Esophagus muscularis mucosa (tissue), 4 donors: ENCODE results near the gene NREP. TPM values are rescaled to one million over a fixed set of nuclear protein-coding genes. Genes with fewer than 3 reads are reported as not detected.

Source experiments
- DNase-seq: peaks from one replicate; pipeline ENCODE4 v3.0.0-alpha.2; 2017; ENCODE audit errors: extremely low spot score
- H3K27ac ChIP-seq, 4 donors: fragments of 200-600 bp; sonication (generic); replicated peaks in 1 of 4; 1 replicate in 3 of 4; 2 replicates in 1 of 4; pipeline ENCODE4 v1.5.1; 2016 to 2019; ENCODE audit warnings: mild to moderate bottlenecking in 1 of 4
- H3K27me3 ChIP-seq, 4 donors: fragments of 200-600 bp; sonication (generic); one replicate each; pipeline versions ENCODE4 v1.5.1 to v1.6.0; 2016 to 2019
- H3K36me3 ChIP-seq, 4 donors: fragments of 200-600 bp; sonication (generic); one replicate each; pipeline ENCODE4 v1.5.1; 2016 to 2019
- H3K4me1 ChIP-seq, 4 donors: fragments of 200-600 bp; sonication (generic); one replicate each; pipeline ENCODE4 v1.5.1; 2016 to 2019
- H3K4me3 ChIP-seq, 4 donors: fragments of 200-600 bp; sonication (generic); 1 replicate in 2 of 4; 2 replicates in 2 of 4; pipeline ENCODE4 v1.5.1; 2016 to 2019; ENCODE audit warnings: mild to moderate bottlenecking in 4 of 4, moderate library complexity in 1 of 4
- H3K9me3 ChIP-seq, 4 donors: fragments of 200-600 bp; sonication (generic); 1 replicate in 3 of 4; 2 replicates in 1 of 4; pipeline ENCODE4 v1.5.1; 2016 to 2019
- CTCF ChIP-seq, 3 experiments: fragments of 200-600 bp in 2 of 3; fragments of 450-650 bp in 1 of 3; sonication (generic) in 2 of 3; IDR thresholded peaks; one replicate each; pipeline ENCODE4 v1.5.1; 2017 to 2019; ENCODE audit warnings: antibody characterized with exemption in 3 of 3, mild to moderate bottlenecking in 2 of 3, moderate library complexity in 1 of 3
- EP300 ChIP-seq: sonication (generic); formaldehyde crosslinking; IDR thresholded peaks from one replicate; pipeline ENCODE4 v1.6.1; 2017; ENCODE audit warnings: antibody characterized with exemption
- POLR2A ChIP-seq: fragments of 450-650 bp; IDR thresholded peaks from one replicate; pipeline ENCODE4 v1.6.1; 2017; ENCODE audit warnings: antibody characterized with exemption, moderate library complexity, mild to moderate bottlenecking, low read depth
- POLR2AphosphoS5 ChIP-seq, 2 donors: sonication (generic); formaldehyde crosslinking; IDR thresholded peaks; one replicate each; pipeline ENCODE4 v1.6.1; 2017; ENCODE audit warnings: antibody characterized with exemption in 2 of 2
- WGBS: methylation state at CpG from one replicate; pipeline ENCODE4 v1.1.5; 2018; 5-methylcytosine and 5-hydroxymethylcytosine counted together
- intact Hi-C: fragments of 100-400 bp; cut with DNase I; formaldehyde crosslinking; loops from one replicate; pipeline ENCODE4 v1.15.1; 2023
- total RNA-seq, 4 donors: library from RNA; depleted of rRNA; stranded (reverse); fragments of >200 nt; gene quantifications; one replicate each; pipeline versions ENCODE4 v1.1.0 to v1.2.1, GENCODE V29; 2016

The NREP gene
- total RNA-seq, 4 donors from 2014 or later: 6.0 to 19.8 (median 10.5) TPM

DNA sequence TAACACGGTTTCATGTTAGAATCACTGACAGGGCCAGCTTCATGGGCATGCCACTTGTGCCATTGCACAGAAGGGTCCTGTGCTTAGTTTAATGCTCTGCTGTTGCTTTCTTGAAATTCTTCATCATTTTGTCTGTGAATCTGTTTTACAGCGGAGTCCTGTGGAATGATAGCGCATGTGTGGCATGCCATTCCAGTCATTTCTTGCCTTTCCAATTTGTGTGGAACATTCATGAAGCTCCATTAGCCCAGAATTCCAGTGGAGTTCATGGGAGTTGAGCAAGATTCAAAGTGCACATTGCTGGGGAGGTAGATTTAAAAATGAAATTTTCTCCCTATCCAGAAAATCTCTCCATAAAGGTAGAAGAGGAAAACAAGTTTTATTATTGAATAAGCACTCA is 43.4 kb upstream of the NREP start:
- 69% methylated on average over 3 of the region's 3 CpGs for WGBS
- no peaks in the 10 kb centered on the region for H3K27me3 ChIP-seq
- TF ChIP-seq EP300 (no peak), CTCF (IDR thresholded peaks at IDR 0.05) (no peak), POLR2AphosphoS5 (IDR thresholded peaks at IDR 0.05) (no peak)
- H3K27ac ChIP-seq: no peak overlapping the region
- H3K4me3 ChIP-seq: no peak overlapping the region
- no peaks in the 10 kb centered on the region for H3K4me1 ChIP-seq
- no peaks in the 10 kb centered on the region for H3K9me3 ChIP-seq
- no peak for DNase-seq
- intact Hi-C loops: no loop called here
- no peaks in the 10 kb centered on the region for H3K36me3 ChIP-seq

GRCh38 chr5:111795142-111795541 is 38.1 kb upstream of the NREP start:
- DNase-seq: no peak
- H3K27me3 ChIP-seq: no peaks in the 10 kb centered on the region
- 92% methylated on average over 1 of the region's 1 CpG for WGBS
- intact Hi-C loops: no loop called here
- no peak overlapping the region for H3K4me3 ChIP-seq
- H3K4me1 ChIP-seq: no peaks in the 10 kb centered on the region
- H3K36me3 ChIP-seq: no peaks in the 10 kb centered on the region
- H3K27ac ChIP-seq: no peak overlapping the region
- no peaks in the 10 kb centered on the region for H3K9me3 ChIP-seq
- no peak for TF ChIP-seq EP300
- no peak for TF ChIP-seq POLR2A
- no peak for TF ChIP-seq CTCF (IDR thresholded peaks at IDR 0.05)
- no peak for TF ChIP-seq POLR2AphosphoS5 (IDR thresholded peaks at IDR 0.05)

- intact Hi-C loops: no loop called here
- TF ChIP-seq POLR2AphosphoS5 (IDR thresholded peaks at IDR 0.05) (no peak), POLR2A (no peak), EP300 (no peak), CTCF (IDR thresholded peaks at IDR 0.05) (no peak)
- H3K36me3 ChIP-seq: no peaks in the 10 kb centered on the region
- 48% methylated on average over 4 of the region's 4 CpGs for WGBS
- H3K4me3 ChIP-seq: no peak overlapping the region
- no peaks in the 10 kb centered on the region for H3K4me1 ChIP-seq
- no peak overlapping the region for H3K27ac ChIP-seq
- no peak for DNase-seq
- no peaks in the 10 kb centered on the region for H3K9me3 ChIP-seq
- no peaks in the 10 kb centered on the region for H3K27me3 ChIP-seq
These were observed 35.6 kb upstream of the NREP start for GRCh38 chr5:111792471-111793058.

DNA sequence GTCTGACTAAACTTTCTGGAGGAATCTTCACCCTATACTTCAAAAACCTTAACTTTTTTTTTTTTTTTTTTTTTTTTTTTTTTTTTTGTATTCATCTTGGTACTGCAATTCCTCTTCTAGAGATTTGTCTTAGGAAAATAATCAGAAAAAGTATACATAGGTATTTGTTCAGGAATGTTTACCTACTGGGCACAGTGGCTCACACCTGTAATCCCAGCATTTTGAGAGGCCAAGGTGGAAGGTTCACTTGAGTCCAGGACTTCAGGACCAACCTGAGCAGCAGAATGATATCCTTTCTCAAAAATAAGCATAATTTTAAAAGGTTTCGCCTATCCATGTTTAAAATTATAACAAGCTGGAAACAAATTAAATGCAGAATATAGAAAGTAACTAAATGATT is 33.3 kb upstream of the NREP start:
- Histone ChIP-seq H3K27ac (no peak overlapping the region), H3K4me1 (no peaks in the 10 kb centered on the region), H3K9me3 (no peaks in the 10 kb centered on the region), H3K27me3 (no peaks in the 10 kb centered on the region), H3K36me3 (no peaks in the 10 kb centered on the region), H3K4me3 (no peak overlapping the region)
- 91% methylated on average over 1 of the region's 1 CpG for WGBS
- intact Hi-C loops: no loop called here
- TF ChIP-seq CTCF (IDR thresholded peaks at IDR 0.05): no peak
- no peak for TF ChIP-seq EP300
- TF ChIP-seq POLR2A: no peak
- no peak for TF ChIP-seq POLR2AphosphoS5 (IDR thresholded peaks at IDR 0.05)
- DNase-seq: no peak

DNA sequence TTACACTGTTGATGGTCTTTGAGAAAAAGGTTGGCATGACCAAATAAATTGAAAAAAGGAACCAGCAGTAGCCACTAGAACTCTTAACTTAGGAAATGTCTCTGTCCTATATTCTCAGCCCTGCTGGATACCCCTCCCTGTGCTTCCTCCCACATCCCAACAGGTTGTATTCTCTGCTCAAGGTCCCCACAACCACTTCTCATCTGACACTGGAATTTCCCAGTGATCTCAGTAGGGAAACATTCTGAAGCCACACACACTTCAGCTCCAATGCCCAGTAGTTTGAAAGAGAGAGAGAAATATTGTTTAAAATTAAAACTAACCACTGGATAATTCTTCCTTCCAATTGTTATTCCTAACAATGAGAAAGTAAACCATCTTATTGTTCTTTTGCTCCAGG is 30.0 kb upstream of the NREP start:
- intact Hi-C loops: no loop called here
- TF ChIP-seq EP300 (no peak), POLR2A (no peak), POLR2AphosphoS5 (IDR thresholded peaks at IDR 0.05) (no peak), CTCF (IDR thresholded peaks at IDR 0.05) (no peak)
- no peak for DNase-seq
- Histone ChIP-seq H3K4me1 (no peaks in the 10 kb centered on the region), H3K27ac (no peak overlapping the region), H3K4me3 (no peak overlapping the region), H3K27me3 (no peaks in the 10 kb centered on the region), H3K36me3 (no peaks in the 10 kb centered on the region), H3K9me3 (no peaks in the 10 kb centered on the region)
